HCT116 (cell line): Measurements from ENCODE around the gene MND1. TPM values are rescaled to one million over a fixed set of nuclear protein-coding genes. Genes with fewer than 3 reads are reported as not detected.

Experiments used
- ATAC-seq: fragments of 200-7000 bp; cut with Tn5 transposase; 2 replicates; pipeline ENCODE4 v1.9.1; 2020; ENCODE audit warnings: mild to moderate bottlenecking, moderate library complexity
- BruUV-seq: library from RNA; stranded (reverse); fragments of 400-500 nt; replicated peaks from 2 replicates; lab custom pipeline; 2021; lab: Mats Ljungman, UMichigan
- CTCF ChIA-PET: fragments of 300-600 bp; sonication (Branson Sonifier 250); formaldehyde crosslinking; loops from one replicate; lab custom pipeline; 2021; ENCODE audit warnings: antibody characterized with exemption; lab: Charles Lee
- POLR2A ChIA-PET: fragments of 300-600, 350-600 bp; sonication (Branson Sonifier 250); formaldehyde crosslinking; loops from one replicate; lab custom pipeline; 2021; ENCODE audit warnings: antibody characterized with exemption; lab: Charles Lee
- RAD21 ChIA-PET, 2 experiments: fragments of 300-600 bp; sonication (Branson Sonifier 250); formaldehyde crosslinking; loops; one replicate each; lab custom pipeline; 2023; ENCODE audit warnings: low total read pairs in 2 of 2; ENCODE audit not compliant: uncharacterized antibody in 2 of 2, unreplicated experiment in 2 of 2, low non-redundant PET in 1 of 2; lab: Charles Lee
- DNase-seq: peaks from one replicate; pipeline ENCODE4 v3.0.0-alpha.2; 2010; ENCODE audit warnings: low read depth, low spot score
- H2AFZ ChIP-seq: fragments of 200-600 bp; shearing (Covaris generic), sonication (generic); 2 replicates; pipeline ENCODE4 v1.6.1; 2017; ENCODE audit warnings: low read depth, mixed run types, mixed read lengths, antibody characterized with exemption, low read length; ENCODE audit not compliant: poor library complexity, severe bottlenecking
- H3K27ac ChIP-seq: 2 replicates; pipeline ENCODE4 v1.5.1; 2012; ENCODE audit warnings: low read depth, low read length
- H3K27me3 ChIP-seq: fragments of 200-600 bp; sonication (generic); 2 replicates; pipeline ENCODE4 v1.6.1; 2016; ENCODE audit warnings: mixed run types, low read length, mixed read lengths; ENCODE audit not compliant: insufficient read depth
- H3K36me3 ChIP-seq, 2 experiments: fragments of 200-500 bp in 1 of 2; fragments of 200-600 bp in 1 of 2; sonication (Bioruptor generic) in 1 of 2; sonication (generic) in 1 of 2; 2 replicates each; pipeline versions ENCODE4 v1.5.1 to v1.6.1; 2014 to 2016; ENCODE audit warnings: low read length in 2 of 2, inconsistent platforms in 1 of 2, mixed read lengths in 1 of 2, mixed run types in 1 of 2; ENCODE audit not compliant: insufficient read depth in 2 of 2, control insufficient read depth in 1 of 2
- H3K4me1 ChIP-seq, 2 experiments: fragments of 200-600 bp in 1 of 2; sonication (generic) in 1 of 2; 2 replicates each; pipeline versions ENCODE4 v1.5.1 to v1.6.1; 2012 to 2017; ENCODE audit warnings: low read length in 2 of 2, inconsistent platforms in 1 of 2, mild to moderate bottlenecking in 1 of 2, mixed read lengths in 1 of 2, mixed run types in 1 of 2, moderate library complexity in 1 of 2; ENCODE audit not compliant: insufficient read depth in 2 of 2, control insufficient read depth in 1 of 2
- H3K4me2 ChIP-seq: fragments of 200-600 bp; sonication (generic); 2 replicates; pipeline ENCODE4 v1.6.1; 2017; ENCODE audit warnings: mixed run types, low read length, mixed read lengths
- H3K4me3 ChIP-seq, 2 experiments: fragments of 200-600 bp in 1 of 2; sonication (generic) in 1 of 2; replicated peaks in 1 of 2; 2 replicates each; pipeline ENCODE4 v1.5.1; 2011 to 2016; ENCODE audit warnings: low read length in 2 of 2, control low read depth in 1 of 2, low read depth in 1 of 2, mild to moderate bottlenecking in 1 of 2, mixed read lengths in 1 of 2, mixed run types in 1 of 2
- H3K79me2 ChIP-seq: fragments of 200-600 bp; sonication (generic); 2 replicates; pipeline ENCODE4 v1.6.1; 2017; ENCODE audit warnings: mild to moderate bottlenecking, mixed run types, low read length, moderate library complexity, mixed read lengths; ENCODE audit not compliant: insufficient read depth
- H3K9ac ChIP-seq: fragments of 200-600 bp; sonication (generic); 2 replicates; pipeline ENCODE4 v1.6.1; 2016; ENCODE audit warnings: low read length, mixed read lengths
- H3K9me2 ChIP-seq: fragments of 200-600 bp; sonication (generic), shearing (Covaris generic); 2 replicates; pipeline ENCODE4 v1.6.1; 2017; ENCODE audit warnings: mixed run types, mild to moderate bottlenecking, moderate library complexity; ENCODE audit not compliant: insufficient read depth
- H3K9me3 ChIP-seq, 2 experiments: fragments of 200-500 bp in 1 of 2; fragments of 200-600 bp in 1 of 2; sonication (Bioruptor generic) in 1 of 2; sonication (generic) in 1 of 2; 2 replicates each; pipeline ENCODE4 v1.6.1; 2014 to 2017; ENCODE audit warnings: low read length in 2 of 2, mixed read lengths in 2 of 2, inconsistent platforms in 1 of 2, low read depth in 1 of 2, mild to moderate bottlenecking in 1 of 2, mixed run types in 1 of 2, moderate library complexity in 1 of 2; ENCODE audit not compliant: control insufficient read depth in 1 of 2, insufficient read depth in 1 of 2
- H4K20me1 ChIP-seq: fragments of 200-600 bp; sonication (generic), shearing (Covaris generic); 2 replicates; pipeline ENCODE4 v1.6.1; 2017; ENCODE audit warnings: mixed run types, mild to moderate bottlenecking, moderate library complexity; ENCODE audit not compliant: insufficient read depth
- CEBPB ChIP-seq: IDR thresholded peaks from 2 replicates; pipeline ENCODE4 v1.6.1; 2012; ENCODE audit warnings: low read depth
- EGR1 ChIP-seq: IDR thresholded peaks from 2 replicates; pipeline ENCODE4 v1.6.1; 2012; ENCODE audit warnings: low read depth
- intact Hi-C: fragments of 100-400 bp; cut with micrococcal nuclease; formaldehyde crosslinking; loops from 2 replicates; pipeline ENCODE4 v1.10.0; 2022
- total RNA-seq: library from RNA; stranded (reverse); gene quantifications from one replicate; pipeline ENCODE4 v1.2.1, GENCODE V29; 2021; ENCODE audit not compliant: unreplicated experiment
- TF ChIP-seq, protein P1 (sequence below): IDR thresholded peaks from 2 replicates; pipeline ENCODE4 v1.6.1; 2011; ENCODE audit warnings: mild to moderate bottlenecking, low read length, moderate library complexity; ENCODE audit not compliant: insufficient replicate concordance; ENCODE audit errors: extremely low read depth
- TF ChIP-seq, protein P2 (sequence below), 3 experiments: fragments of 200-600 bp in 1 of 3; sonication (generic) in 1 of 3; IDR thresholded peaks in 2 of 3; conservative IDR thresholded peaks in 1 of 3; 2 replicates each; pipeline ENCODE4 v1.5.1; 2012 to 2017; ENCODE audit warnings: low read depth in 2 of 3, low read length in 2 of 3, antibody characterized with exemption in 1 of 3, borderline replicate concordance in 1 of 3, control low read depth in 1 of 3, mild to moderate bottlenecking in 1 of 3, mixed read lengths in 1 of 3, mixed run types in 1 of 3, moderate library complexity in 1 of 3; ENCODE audit not compliant: insufficient read depth in 1 of 3

MND1 gene
- total RNA-seq, 1 experiment from 2014 or later, result 29.9 TPM

DNA sequence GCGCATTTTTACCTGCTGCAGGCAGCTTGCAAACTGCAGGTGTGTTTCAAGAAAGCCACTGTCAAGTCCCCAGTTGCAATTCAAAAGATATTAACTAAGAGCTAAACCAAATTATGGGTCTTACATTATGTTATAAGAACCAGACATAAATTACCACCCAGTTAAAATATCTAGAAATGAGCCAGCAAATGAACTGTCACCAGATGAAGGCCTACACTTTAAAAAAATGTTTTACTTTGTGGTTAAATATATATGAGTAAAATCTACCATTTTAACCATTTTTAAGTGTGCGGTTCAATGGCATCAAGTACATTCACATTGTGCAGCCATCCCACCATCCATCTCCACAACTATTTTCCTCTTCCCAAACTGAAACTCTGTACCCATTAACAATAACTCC is 89.7 kb downstream of the MND1 start:
- Histone ChIP-seq H3K9ac (no peak overlapping the region), H3K79me2 (no peaks in the 10 kb centered on the region), H2AFZ (no peak overlapping the region), H3K4me2 (no peak overlapping the region), H3K9me3 (no peaks in the 10 kb centered on the region), H3K9me2 (no peaks in the 10 kb centered on the region), H4K20me1 (no peaks in the 10 kb centered on the region), H3K27me3 (no peaks in the 10 kb centered on the region), H3K36me3 (no peaks in the 10 kb centered on the region), H3K27ac (no peak overlapping the region)
- ChIA-PET RAD21 (interaction anchor here in 1 of 2 experiments (1.9 kb wide), 1 partner anchor 140 kb away, joined by 8 read pairs; no protein-coding TSS in a partner anchor), CTCF (interaction anchor here (3.5 kb wide), 1 partner anchor 140 kb away, joined by 28 read pairs; no protein-coding TSS in a partner anchor), POLR2A (no interaction called here)
- ATAC-seq (no peak), DNase-seq (no peak)
- intact Hi-C loops, result loop anchor here (5.0 kb wide), 1 partner anchor 87 kb away; no protein-coding TSS in a partner anchor
- BruUV-seq, result no TSS peak
- TF ChIP-seq, protein P1, sequence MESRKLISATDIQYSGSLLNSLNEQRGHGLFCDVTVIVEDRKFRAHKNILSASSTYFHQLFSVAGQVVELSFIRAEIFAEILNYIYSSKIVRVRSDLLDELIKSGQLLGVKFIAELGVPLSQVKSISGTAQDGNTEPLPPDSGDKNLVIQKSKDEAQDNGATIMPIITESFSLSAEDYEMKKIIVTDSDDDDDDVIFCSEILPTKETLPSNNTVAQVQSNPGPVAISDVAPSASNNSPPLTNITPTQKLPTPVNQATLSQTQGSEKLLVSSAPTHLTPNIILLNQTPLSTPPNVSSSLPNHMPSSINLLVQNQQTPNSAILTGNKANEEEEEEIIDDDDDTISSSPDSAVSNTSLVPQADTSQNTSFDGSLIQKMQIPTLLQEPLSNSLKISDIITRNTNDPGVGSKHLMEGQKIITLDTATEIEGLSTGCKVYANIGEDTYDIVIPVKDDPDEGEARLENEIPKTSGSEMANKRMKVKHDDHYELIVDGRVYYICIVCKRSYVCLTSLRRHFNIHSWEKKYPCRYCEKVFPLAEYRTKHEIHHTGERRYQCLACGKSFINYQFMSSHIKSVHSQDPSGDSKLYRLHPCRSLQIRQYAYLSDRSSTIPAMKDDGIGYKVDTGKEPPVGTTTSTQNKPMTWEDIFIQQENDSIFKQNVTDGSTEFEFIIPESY, result no peak
- TF ChIP-seq, protein P2, sequence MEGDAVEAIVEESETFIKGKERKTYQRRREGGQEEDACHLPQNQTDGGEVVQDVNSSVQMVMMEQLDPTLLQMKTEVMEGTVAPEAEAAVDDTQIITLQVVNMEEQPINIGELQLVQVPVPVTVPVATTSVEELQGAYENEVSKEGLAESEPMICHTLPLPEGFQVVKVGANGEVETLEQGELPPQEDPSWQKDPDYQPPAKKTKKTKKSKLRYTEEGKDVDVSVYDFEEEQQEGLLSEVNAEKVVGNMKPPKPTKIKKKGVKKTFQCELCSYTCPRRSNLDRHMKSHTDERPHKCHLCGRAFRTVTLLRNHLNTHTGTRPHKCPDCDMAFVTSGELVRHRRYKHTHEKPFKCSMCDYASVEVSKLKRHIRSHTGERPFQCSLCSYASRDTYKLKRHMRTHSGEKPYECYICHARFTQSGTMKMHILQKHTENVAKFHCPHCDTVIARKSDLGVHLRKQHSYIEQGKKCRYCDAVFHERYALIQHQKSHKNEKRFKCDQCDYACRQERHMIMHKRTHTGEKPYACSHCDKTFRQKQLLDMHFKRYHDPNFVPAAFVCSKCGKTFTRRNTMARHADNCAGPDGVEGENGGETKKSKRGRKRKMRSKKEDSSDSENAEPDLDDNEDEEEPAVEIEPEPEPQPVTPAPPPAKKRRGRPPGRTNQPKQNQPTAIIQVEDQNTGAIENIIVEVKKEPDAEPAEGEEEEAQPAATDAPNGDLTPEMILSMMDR (IDR thresholded peaks at IDR 0.05 in 2 of 3, conservative IDR thresholded peaks at IDR 0.05 in 1 of 3; ENCODE audit: borderline replicate concordance in 1 of 3, insufficient read depth in 1 of 3, low read depth in 2 of 3, low read length in 2 of 3), result no peak
- TF ChIP-seq CEBPB (no peak), EGR1 (no peak)
- TF ChIP-seq, all 23 proteins: peak for 0
- H3K4me1 ChIP-seq, result peaks cover 14 to 19% of the 10 kb centered on the region in 2 experiments
- no peak overlapping the region for H3K4me3 ChIP-seq
